GM23338 (cell line): ENCODE results near the gene NSG1. TPM values are rescaled to one million over a fixed set of nuclear protein-coding genes. Genes with fewer than 3 reads are reported as not detected.

Experiments
- CREB1 ChIP-seq: fragments of 250-450 bp; sonication (Bioruptor Pico); IDR thresholded peaks from 2 replicates; pipeline ENCODE4 v1.5.0; 2020; ENCODE audit warnings: low read depth, mild to moderate bottlenecking, moderate library complexity
- EZH2phosphoT487 ChIP-seq: fragments of 200-600 bp; sonication (generic); IDR thresholded peaks from one replicate; pipeline ENCODE4 v1.8.1; 2018; ENCODE audit warnings: antibody characterized with exemption; ENCODE audit not compliant: unreplicated experiment
- NANOG ChIP-seq: IDR thresholded peaks from 2 replicates; pipeline ENCODE4 v1.6.1; 2016; ENCODE audit warnings: antibody characterized with exemption, borderline replicate concordance
- POLR2AphosphoS5 ChIP-seq: IDR thresholded peaks from 2 replicates; pipeline ENCODE4 v1.6.1; 2016; ENCODE audit warnings: antibody characterized with exemption, low read depth
- STAT1 ChIP-seq: IDR thresholded peaks from one replicate; pipeline ENCODE4 v1.6.1; 2016; ENCODE audit warnings: antibody characterized with exemption; ENCODE audit not compliant: unreplicated experiment
- ZNF331 ChIP-seq: fragments of 250-450 bp; sonication (Bioruptor Pico); IDR thresholded peaks from 2 replicates; pipeline ENCODE4 v1.5.0; 2020; ENCODE audit warnings: low read depth, mild to moderate bottlenecking, moderate library complexity
- polyA plus RNA-seq: library from polyadenylated mRNA; unstranded; fragments of >200 nt; fragmentation: Nextera tagmentation; extraction: Ambion mirVana; gene quantifications from 2 replicates; pipeline ENCODE4 v1.2.1, GENCODE V29; 2016
- total RNA-seq: library from RNA; depleted of rRNA; stranded (reverse); fragments of >200 nt; shearing (Covaris generic); gene quantifications from 2 replicates; pipeline ENCODE4 v1.2.3, GENCODE V29; 2014
- TF ChIP-seq, protein P1 (sequence below): fragments of 250-450 bp; sonication (Bioruptor Pico); IDR thresholded peaks from 2 replicates; pipeline ENCODE4 v1.5.0; 2020; ENCODE audit warnings: mild to moderate bottlenecking, moderate library complexity
- TF ChIP-seq, protein P2 (sequence below): IDR thresholded peaks from 2 replicates; pipeline ENCODE4 v1.6.1; 2016; ENCODE audit warnings: antibody characterized with exemption
- TF ChIP-seq, protein P3 (sequence below): IDR thresholded peaks from one replicate; pipeline ENCODE4 v1.6.1; 2018; ENCODE audit warnings: antibody characterized with exemption; ENCODE audit not compliant: unreplicated experiment

NSG1 gene
- total and polyA plus RNA-seq, 2 experiments from 2014 or later, result 17.4 to 34.5 TPM

DNA sequence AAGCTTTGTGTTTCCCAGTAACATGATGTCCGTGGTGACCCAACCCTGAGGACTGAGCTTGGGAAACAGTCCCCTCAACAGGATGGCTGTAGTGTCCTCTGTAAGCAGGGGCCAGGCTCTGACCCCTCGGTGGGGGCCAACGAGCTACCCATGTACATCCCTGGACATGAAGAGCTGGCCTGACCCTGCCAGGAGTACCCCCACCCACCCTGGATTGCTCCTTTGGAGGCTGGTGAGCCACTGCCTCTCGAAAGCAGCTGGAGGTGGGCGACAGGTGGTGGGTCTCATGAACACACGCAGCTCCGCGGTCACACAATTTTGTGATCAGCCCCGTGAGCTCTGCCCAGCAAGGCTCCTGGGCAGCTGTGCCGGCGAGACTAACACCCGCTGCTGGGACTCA is 33.5 kb downstream of the NSG1 start (continued):
- TF ChIP-seq, protein P1, sequence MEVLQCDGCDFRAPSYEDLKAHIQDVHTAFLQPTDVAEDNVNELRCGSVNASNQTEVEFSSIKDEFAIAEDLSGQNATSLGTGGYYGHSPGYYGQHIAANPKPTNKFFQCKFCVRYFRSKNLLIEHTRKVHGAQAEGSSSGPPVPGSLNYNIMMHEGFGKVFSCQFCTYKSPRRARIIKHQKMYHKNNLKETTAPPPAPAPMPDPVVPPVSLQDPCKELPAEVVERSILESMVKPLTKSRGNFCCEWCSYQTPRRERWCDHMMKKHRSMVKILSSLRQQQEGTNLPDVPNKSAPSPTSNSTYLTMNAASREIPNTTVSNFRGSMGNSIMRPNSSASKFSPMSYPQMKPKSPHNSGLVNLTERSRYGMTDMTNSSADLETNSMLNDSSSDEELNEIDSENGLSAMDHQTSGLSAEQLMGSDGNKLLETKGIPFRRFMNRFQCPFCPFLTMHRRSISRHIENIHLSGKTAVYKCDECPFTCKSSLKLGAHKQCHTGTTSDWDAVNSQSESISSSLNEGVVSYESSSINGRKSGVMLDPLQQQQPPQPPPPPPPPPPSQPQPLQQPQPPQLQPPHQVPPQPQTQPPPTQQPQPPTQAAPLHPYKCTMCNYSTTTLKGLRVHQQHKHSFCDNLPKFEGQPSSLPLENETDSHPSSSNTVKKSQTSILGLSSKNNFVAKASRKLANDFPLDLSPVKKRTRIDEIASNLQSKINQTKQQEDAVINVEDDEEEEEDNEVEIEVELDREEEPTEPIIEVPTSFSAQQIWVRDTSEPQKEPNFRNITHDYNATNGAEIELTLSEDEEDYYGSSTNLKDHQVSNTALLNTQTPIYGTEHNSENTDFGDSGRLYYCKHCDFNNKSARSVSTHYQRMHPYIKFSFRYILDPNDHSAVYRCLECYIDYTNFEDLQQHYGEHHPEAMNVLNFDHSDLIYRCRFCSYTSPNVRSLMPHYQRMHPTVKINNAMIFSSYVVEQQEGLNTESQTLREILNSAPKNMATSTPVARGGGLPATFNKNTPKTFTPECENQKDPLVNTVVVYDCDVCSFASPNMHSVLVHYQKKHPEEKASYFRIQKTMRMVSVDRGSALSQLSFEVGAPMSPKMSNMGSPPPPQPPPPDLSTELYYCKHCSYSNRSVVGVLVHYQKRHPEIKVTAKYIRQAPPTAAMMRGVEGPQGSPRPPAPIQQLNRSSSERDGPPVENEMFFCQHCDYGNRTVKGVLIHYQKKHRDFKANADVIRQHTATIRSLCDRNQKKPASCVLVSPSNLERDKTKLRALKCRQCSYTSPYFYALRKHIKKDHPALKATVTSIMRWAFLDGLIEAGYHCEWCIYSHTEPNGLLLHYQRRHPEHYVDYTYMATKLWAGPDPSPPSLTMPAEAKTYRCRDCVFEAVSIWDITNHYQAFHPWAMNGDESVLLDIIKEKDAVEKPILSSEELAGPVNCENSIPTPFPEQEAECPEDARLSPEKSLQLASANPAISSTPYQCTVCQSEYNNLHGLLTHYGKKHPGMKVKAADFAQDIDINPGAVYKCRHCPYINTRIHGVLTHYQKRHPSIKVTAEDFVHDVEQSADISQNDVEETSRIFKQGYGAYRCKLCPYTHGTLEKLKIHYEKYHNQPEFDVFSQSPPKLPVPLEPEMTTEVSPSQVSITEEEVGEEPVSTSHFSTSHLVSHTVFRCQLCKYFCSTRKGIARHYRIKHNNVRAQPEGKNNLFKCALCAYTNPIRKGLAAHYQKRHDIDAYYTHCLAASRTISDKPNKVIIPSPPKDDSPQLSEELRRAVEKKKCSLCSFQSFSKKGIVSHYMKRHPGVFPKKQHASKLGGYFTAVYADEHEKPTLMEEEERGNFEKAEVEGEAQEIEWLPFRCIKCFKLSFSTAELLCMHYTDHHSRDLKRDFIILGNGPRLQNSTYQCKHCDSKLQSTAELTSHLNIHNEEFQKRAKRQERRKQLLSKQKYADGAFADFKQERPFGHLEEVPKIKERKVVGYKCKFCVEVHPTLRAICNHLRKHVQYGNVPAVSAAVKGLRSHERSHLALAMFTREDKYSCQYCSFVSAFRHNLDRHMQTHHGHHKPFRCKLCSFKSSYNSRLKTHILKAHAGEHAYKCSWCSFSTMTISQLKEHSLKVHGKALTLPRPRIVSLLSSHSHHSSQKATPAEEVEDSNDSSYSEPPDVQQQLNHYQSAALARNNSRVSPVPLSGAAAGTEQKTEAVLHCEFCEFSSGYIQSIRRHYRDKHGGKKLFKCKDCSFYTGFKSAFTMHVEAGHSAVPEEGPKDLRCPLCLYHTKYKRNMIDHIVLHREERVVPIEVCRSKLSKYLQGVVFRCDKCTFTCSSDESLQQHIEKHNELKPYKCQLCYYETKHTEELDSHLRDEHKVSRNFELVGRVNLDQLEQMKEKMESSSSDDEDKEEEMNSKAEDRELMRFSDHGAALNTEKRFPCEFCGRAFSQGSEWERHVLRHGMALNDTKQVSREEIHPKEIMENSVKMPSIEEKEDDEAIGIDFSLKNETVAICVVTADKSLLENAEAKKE, result no peak
- TF ChIP-seq CREB1 (CRISPR knock-in tag), result no peak
- TF ChIP-seq POLR2AphosphoS5, result no peak
- TF ChIP-seq EZH2phosphoT487, result no peak
- TF ChIP-seq NANOG, result no peak
- TF ChIP-seq STAT1, result no peak
- TF ChIP-seq, protein P2, sequence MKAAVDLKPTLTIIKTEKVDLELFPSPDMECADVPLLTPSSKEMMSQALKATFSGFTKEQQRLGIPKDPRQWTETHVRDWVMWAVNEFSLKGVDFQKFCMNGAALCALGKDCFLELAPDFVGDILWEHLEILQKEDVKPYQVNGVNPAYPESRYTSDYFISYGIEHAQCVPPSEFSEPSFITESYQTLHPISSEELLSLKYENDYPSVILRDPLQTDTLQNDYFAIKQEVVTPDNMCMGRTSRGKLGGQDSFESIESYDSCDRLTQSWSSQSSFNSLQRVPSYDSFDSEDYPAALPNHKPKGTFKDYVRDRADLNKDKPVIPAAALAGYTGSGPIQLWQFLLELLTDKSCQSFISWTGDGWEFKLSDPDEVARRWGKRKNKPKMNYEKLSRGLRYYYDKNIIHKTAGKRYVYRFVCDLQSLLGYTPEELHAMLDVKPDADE, result no peak
- no peak for TF ChIP-seq ZNF331 (CRISPR knock-in tag)
- TF ChIP-seq, protein P3, sequence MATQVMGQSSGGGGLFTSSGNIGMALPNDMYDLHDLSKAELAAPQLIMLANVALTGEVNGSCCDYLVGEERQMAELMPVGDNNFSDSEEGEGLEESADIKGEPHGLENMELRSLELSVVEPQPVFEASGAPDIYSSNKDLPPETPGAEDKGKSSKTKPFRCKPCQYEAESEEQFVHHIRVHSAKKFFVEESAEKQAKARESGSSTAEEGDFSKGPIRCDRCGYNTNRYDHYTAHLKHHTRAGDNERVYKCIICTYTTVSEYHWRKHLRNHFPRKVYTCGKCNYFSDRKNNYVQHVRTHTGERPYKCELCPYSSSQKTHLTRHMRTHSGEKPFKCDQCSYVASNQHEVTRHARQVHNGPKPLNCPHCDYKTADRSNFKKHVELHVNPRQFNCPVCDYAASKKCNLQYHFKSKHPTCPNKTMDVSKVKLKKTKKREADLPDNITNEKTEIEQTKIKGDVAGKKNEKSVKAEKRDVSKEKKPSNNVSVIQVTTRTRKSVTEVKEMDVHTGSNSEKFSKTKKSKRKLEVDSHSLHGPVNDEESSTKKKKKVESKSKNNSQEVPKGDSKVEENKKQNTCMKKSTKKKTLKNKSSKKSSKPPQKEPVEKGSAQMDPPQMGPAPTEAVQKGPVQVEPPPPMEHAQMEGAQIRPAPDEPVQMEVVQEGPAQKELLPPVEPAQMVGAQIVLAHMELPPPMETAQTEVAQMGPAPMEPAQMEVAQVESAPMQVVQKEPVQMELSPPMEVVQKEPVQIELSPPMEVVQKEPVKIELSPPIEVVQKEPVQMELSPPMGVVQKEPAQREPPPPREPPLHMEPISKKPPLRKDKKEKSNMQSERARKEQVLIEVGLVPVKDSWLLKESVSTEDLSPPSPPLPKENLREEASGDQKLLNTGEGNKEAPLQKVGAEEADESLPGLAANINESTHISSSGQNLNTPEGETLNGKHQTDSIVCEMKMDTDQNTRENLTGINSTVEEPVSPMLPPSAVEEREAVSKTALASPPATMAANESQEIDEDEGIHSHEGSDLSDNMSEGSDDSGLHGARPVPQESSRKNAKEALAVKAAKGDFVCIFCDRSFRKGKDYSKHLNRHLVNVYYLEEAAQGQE, result no peak
